ENCODE measurements around the gene GRAP2.

Gene GRAP2

GRCh38 chr22:39965748-39966147, 64.9 kb downstream of the GRAP2 start:
- no peak for DNase-seq (ENCODE audit: low read depth, low spot score)

DNA sequence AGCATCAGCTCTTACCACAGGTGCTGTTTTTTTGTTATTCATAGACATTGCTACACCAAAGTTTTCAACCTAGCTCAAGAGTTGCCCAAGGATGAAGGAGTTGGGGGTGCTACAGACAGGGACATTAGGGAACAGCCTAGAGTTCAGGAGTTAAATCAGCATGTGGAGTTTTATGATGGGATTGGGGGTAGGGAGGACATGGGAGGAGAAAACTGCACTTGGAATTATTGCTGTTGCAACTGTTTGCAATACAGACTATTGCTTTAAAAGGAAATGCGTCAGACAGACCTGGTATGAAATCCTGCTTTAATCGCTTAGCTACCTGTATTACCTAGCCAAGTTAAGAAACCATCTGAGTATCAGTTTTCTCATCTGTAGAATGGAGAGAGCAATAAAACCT, 65.6 kb downstream of the GRAP2 start:
- DNase-seq (ENCODE audit: low read depth, low spot score): no peak

DNA sequence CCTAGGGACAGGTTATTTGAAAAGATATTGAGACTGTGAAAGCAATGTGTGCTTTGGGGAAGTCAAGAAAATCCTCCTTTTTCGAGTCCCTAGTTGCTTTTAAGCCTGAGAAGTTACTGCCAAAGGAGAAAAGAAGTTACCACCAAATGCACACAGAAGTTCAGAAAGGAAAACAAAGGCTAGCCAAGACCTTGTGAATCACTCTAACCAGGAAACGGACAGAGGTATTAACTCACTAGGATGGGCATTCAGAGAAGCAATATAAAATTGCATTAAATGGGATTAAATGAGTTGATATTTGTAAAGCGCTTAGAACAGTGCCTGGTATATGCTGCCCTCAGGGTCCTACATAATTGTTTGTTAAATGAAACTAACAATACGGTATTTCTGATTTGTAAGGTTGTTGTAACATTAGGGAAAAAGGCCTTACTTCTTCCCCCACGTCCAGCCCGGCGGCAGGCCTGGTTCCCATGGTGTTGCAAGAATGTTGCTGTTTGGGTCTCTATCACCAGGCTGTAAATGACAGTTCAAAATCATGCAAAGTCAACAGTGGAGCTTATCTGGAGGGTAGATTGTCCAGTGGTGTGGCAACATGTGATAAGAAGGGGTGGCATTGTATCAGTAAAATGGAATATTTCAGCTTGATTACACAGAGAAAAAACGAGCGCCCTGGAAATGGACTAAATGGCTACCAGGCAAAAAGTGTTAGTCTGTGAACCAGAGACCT, 66.4 kb downstream of the GRAP2 start:
- no peak for DNase-seq (ENCODE audit: low read depth, low spot score)

- DNase-seq (ENCODE audit: low read depth, low spot score): no peak
Measured at GRCh38 chr22:39967996-39968972, 67.4 kb downstream of the GRAP2 start.

DNA sequence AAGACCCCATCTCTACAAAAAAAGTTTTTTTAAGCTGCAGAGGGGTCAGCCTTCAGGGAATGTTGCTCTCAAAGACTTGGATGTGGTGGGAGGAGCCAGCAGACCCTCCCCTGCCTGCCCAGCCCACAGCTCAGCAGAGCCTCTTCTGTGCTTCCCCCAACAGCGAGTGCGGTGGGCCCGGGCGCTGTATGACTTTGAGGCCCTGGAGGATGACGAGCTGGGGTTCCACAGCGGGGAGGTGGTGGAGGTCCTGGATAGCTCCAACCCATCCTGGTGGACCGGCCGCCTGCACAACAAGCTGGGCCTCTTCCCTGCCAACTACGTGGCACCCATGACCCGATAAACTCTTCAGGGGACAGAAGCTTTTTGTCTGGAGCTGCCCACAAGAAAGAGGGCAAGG, 69.9 kb downstream of the GRAP2 start:
- no peak for DNase-seq (ENCODE audit: low read depth, low spot score)

- DNase-seq (ENCODE audit: low read depth, low spot score): no peak
Measured at GRCh38 chr22:39972641-39973040, 71.8 kb downstream of the GRAP2 start.

- DNase-seq (ENCODE audit: low read depth, low spot score): no peak
Measured at GRCh38 chr22:39973656-39974055, 72.8 kb downstream of the GRAP2 start.

GRCh38 chr22:39974065-39974464, 73.2 kb downstream of the GRAP2 start:
- DNase-seq (ENCODE audit: low read depth, low spot score): no peak

DNA sequence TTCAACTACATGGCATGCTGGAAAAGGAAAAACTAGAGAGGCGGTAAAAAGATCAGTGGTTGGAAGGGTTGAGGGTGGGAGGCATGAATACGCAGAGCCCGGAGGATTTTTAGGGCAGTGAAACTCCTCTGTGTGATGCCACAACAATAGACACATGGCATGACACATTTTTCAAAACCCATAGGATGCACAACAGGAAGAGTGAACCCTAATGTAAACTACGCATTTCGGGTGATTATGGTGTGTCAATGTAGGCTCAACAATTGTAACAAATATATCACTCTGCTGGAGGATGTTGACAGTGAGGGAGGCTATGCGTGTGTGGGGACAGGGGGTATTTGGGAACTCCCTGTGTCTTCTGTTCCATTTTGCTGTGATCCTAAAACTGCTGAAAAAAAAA, 78.2 kb downstream of the GRAP2 start:
- DNase-seq (ENCODE audit: low read depth, low spot score): no peak

DNA sequence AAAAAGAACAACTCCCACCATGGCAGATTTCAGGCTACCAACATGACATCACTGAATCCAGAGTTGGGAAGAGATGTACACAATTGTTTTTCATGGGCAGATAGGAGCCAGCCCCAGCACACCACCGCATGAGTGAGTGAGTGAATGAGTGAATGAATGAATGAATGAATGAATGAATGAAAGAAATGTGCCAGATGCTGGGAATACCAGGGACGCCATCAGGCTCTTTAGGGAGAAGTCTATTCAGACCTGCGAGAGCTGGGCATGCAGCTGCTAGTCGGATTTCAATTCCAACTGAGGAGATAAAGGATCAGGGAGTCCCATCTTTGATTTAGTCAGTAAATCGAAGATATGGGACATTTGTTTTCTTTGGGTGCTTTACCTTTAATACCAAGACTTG, 78.6 kb downstream of the GRAP2 start:
- no peak for DNase-seq (ENCODE audit: low read depth, low spot score)

GRCh38 chr22:39980596-39980995, 79.7 kb downstream of the GRAP2 start:
- DNase-seq (ENCODE audit: low read depth, low spot score): no peak

DNA sequence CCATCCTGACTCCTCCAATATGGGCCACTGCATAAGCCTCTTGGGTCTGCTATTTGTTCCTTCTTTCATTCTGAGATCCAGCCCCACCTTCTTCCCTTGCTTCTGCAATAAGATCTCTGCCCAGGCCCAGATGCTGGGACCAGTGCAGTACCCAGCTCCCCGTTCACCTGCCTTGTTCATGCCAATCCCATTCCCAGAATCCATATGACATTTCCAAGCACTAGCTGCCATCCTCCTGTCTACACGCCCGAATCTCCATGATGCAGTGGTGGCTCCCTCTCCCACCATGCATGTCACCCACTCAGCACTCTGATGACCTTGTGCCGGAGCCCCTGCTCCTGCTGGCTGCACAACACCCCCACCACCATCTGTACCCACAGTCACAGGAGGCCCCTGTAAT, 82.5 kb downstream of the GRAP2 start:
- no peak for DNase-seq (ENCODE audit: low read depth, low spot score)

DNA sequence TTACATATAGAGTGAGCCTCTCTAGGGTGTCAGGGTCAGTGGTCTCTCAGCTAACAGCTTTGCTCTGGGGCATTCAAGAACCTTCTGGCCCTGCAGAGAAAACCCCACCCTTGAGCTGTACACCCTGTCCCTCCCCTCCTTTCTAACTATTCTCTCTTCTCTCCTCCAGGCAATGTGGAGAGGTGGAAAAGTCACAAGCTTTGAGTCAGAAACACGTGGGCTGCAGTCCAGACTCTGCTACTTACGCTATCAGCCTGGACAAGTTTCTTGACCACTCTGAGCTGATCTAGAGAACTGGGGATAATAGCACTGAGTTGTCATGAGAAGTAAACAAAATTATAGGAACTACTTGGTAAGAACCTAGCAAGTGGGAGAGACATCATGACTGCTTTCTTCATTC, 83.1 kb downstream of the GRAP2 start:
- DNase-seq (ENCODE audit: low read depth, low spot score): no peak

GRCh38 chr22:39984746-39985145, 83.9 kb downstream of the GRAP2 start:
- DNase-seq (ENCODE audit: low read depth, low spot score): no peak

- no peak for DNase-seq (ENCODE audit: low read depth, low spot score)
Measured at GRCh38 chr22:39985383-39986035, 84.6 kb downstream of the GRAP2 start.

- no peak for DNase-seq (ENCODE audit: low read depth, low spot score)
Measured at GRCh38 chr22:39988386-39989114, 87.7 kb downstream of the GRAP2 start.

- DNase-seq (ENCODE audit: low read depth, low spot score): no peak
Measured at GRCh38 chr22:39989633-39990032, 88.7 kb downstream of the GRAP2 start.

DNA sequence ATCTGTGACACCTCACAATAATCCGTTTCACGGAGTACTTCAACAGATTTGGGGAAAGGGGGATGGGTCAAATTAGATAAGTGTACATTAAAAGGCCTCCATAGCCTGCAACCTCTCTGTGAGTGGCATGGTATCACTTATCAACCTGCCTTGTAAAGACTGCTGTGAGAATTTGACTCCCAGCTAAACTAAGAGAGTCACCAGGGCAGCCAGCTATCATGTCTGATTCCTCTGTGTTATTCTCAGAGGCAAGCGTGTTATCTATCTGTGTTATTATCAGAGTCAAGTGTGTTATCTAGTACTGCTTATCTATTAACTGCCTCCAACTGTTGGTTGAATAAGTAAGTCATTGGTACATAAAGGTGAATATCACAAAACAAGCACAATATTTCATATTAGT, 89.8 kb downstream of the GRAP2 start:
- no peak for DNase-seq (ENCODE audit: low read depth, low spot score)

DNA sequence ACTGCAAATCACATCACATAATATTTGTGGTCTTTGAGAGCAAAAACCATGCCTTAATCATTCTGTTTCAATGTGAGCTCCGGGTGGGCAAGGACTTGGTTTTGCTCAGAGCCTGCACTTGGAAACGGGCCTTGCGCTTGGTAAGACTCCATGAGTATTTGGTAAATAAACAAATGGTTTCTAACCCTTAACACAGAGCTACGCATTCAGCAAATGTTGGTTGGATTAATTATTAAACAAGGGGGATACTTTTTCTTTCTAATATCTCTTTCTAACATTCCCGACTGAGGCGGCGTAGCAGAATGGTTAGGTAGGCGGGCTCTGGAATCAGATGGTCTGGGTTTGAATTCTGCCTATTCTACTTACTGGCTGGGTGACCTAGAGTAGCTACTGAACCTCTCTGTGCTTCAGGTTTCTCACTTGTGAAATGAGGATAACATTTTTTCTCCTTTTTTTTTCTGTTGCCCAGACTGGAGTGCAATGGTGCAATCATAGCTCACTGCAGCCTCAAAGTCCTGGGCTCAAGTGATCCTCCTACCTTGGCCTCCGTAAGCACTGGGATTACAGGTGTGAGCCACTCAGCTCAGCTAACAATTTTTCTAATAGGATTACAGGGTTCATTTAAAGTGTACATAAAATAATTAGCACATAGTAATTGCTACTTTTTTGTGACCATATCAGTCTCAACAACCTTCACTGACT, 90.4 kb downstream of the GRAP2 start:
- DNase-seq (ENCODE audit: low read depth, low spot score): no peak

GRCh38 chr22:39992088-39992826, 91.4 kb downstream of the GRAP2 start:
- no peak for DNase-seq (ENCODE audit: low read depth, low spot score)

Measured in activated CD4-positive, CD25-positive, alpha-beta regulatory T cell treated with anti-CD3 and anti-CD28 coated beads, Interleukin-2, amount 50 U/mL, for 16 hours (primary cell).